ENCODE data around the gene MUC13.
A peak's percentile ranks its signal among the peaks of the same experiment; 100 is the strongest.

MUC13 gene

DNA sequence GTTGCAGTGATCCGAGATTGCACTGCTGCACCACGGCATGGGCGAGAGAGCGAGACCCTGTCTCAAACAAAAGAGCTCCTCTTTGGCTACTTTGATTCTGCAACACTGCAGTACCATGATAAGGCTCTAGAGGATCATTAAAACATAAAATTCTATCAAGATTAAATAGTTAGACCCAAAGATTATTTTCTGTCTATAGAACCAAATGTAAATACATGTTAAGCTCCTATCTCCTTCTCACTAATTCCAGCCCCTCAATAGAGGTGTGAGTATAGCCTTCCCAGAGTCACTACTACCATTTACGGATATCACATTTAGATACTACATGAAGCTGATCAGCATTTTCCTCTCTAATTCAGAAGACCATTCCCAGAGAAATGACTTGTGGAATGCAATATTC, 4.3 kb upstream of the MUC13 start:
- DNase-seq (ENCODE audit: extremely low spot score), result no peak
- CTCF ChIA-PET, result interaction anchor here (0.9 to 3.6 kb wide), 7 partner anchors 8 to 647 kb away, joined by 3 to 11 read pairs (median 4); no protein-coding TSS in a partner anchor
- POLR2A ChIA-PET, result no interaction called here
- TF ChIP-seq, protein P1, sequence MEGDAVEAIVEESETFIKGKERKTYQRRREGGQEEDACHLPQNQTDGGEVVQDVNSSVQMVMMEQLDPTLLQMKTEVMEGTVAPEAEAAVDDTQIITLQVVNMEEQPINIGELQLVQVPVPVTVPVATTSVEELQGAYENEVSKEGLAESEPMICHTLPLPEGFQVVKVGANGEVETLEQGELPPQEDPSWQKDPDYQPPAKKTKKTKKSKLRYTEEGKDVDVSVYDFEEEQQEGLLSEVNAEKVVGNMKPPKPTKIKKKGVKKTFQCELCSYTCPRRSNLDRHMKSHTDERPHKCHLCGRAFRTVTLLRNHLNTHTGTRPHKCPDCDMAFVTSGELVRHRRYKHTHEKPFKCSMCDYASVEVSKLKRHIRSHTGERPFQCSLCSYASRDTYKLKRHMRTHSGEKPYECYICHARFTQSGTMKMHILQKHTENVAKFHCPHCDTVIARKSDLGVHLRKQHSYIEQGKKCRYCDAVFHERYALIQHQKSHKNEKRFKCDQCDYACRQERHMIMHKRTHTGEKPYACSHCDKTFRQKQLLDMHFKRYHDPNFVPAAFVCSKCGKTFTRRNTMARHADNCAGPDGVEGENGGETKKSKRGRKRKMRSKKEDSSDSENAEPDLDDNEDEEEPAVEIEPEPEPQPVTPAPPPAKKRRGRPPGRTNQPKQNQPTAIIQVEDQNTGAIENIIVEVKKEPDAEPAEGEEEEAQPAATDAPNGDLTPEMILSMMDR (IDR thresholded peaks at IDR 0.05; ENCODE audit: control extremely low read depth, extremely low read depth, low read depth, missing control alignments), result no peak

DNA sequence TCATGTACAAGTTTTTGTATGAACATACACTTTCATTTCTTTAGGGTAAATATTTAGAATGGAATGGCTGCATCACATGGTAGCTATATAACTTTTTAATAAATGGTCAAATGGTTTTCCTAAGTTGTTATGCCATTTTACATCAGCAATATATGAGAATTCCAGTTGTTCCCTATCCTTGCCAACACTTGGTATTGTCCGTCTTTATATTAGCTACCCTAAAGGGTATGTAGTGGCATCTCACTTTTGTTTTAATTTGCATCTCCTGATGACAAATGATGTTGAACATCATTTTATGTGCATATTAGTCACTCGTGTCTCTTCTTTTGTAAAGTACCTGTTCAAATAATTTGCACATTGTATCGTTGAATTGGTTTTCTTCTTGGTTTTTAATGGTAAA, 2.5 kb upstream of the MUC13 start:
- TF ChIP-seq, protein P1 (IDR thresholded peaks at IDR 0.05; ENCODE audit: control extremely low read depth, extremely low read depth, low read depth, missing control alignments), result no peak
- POLR2A ChIA-PET, result no interaction called here

DNA sequence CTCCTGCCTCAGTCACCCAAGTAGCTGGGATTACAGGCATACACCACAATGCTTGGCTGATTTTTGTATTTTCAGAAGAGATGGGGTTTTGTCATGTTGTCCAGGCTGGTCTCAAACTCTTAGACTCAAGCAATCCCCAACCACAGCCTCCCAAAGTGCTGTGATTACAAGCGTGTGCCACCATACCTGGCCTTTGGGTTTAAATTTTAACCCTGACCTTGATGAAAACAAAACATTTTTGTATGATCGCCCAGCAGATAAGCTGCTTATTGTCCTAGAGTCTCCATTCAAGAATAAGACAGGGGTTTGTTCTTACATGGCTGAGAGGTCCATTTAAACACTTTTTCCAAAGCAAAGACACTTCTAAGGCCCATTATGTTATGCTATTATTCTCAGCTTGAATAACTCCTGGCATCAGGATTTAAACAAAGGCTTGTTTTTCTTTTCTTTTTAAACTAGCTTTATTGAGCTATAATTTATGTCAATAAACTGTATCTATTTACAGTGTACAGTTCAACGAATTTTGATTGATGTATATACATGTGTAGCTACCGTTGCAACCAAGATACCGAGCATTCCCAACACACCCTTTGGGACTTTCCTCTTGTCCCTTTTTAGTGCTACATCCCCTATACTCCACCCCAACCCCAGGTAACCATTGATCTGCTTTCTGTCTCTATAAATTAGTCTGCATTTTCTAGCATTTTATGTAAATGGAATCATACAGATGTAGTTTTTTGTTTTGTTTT, 1.4 kb upstream of the MUC13 start:
- ChIA-PET POLR2A (no interaction called here), CTCF (interaction anchor here (0.6 to 2.2 kb wide), 8 partner anchors 8 to 650 kb away, joined by 3 to 10 read pairs (median 3); no protein-coding TSS in a partner anchor)
- DNase-seq (ENCODE audit: extremely low spot score), result no peak
- TF ChIP-seq, protein P1 (IDR thresholded peaks at IDR 0.05; ENCODE audit: control extremely low read depth, extremely low read depth, low read depth, missing control alignments), result no peak

More for the DNA sequence above, 2.5 kb upstream of the MUC13 start:
- CTCF ChIA-PET, result interaction anchor here (0.7 to 2.2 kb wide), 3 partner anchors 8 to 24 kb away, joined by 3 to 10 read pairs (median 3); no protein-coding TSS in a partner anchor
- no peak for DNase-seq (ENCODE audit: extremely low spot score)

DNA sequence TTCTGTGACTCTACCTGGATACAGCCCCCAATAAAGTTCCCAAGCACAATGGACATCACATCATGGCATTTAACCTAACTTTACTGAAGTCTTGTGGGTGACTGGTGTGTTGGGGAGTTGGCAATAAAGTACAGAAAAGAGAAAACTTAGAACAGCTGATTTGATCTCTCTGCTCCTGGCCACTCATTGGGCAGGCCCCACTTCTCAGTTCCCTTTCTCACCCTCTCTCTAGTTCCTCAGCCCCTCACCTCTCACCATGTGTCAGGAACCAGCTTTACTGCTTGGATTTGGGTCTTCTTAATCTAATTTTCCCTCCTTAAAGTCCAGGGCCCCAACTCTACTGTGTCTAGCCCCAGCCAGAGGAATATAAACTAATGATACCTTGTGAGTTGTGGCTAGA, 713 bp upstream of the MUC13 start:
- POLR2A ChIA-PET, result no interaction called here
- TF ChIP-seq, protein P1 (IDR thresholded peaks at IDR 0.05; ENCODE audit: control extremely low read depth, extremely low read depth, low read depth, missing control alignments), result no peak
- DNase-seq (ENCODE audit: extremely low spot score), result peak; percentile 47
- CTCF ChIA-PET, result interaction anchor here (0.8 to 2.2 kb wide), 9 partner anchors 8 to 651 kb away, joined by 3 to 10 read pairs (median 3); no protein-coding TSS in a partner anchor

GRCh38 chr3:124928333-124929202, 6.0 kb downstream of the MUC13 start:
- POLR2A ChIA-PET, result no interaction called here
- TF ChIP-seq, protein P1 (IDR thresholded peaks at IDR 0.05; ENCODE audit: control extremely low read depth, extremely low read depth, low read depth, missing control alignments), result peak; percentile 66
- peak; percentile 42 for DNase-seq (ENCODE audit: extremely low spot score)
- CTCF ChIA-PET, result interaction anchor here (0.6 to 3.8 kb wide), 23 partner anchors 7 to 658 kb away, joined by 3 to 22 read pairs (median 5); no protein-coding TSS in a partner anchor

- CTCF ChIA-PET, result interaction anchor here (0.7 to 3.8 kb wide), 23 partner anchors 8 to 659 kb away, joined by 3 to 22 read pairs (median 5); no protein-coding TSS in a partner anchor
- peak; percentile 29 for DNase-seq (ENCODE audit: extremely low spot score)
- POLR2A ChIA-PET, result no interaction called here
Observed at GRCh38 chr3:124927574-124928045, 6.9 kb downstream of the MUC13 start.

More at GRCh38 chr3:124927574-124928045, 6.9 kb downstream of the MUC13 start:
- TF ChIP-seq, protein P1 (IDR thresholded peaks at IDR 0.05; ENCODE audit: control extremely low read depth, extremely low read depth, low read depth, missing control alignments), result no peak

Data from GM10248 (cell line).